Myocyte (in vitro differentiated cells): Measurements from ENCODE around the gene CREBL2. TPM values are rescaled to one million over a fixed set of nuclear protein-coding genes. Genes with fewer than 3 reads are reported as not detected.
"Not testable (repeated sequence)": the region's sequence is repeated elsewhere in the genome, so short reads cannot be mapped to it uniquely, and the experiment has no call there.

ENCODE experiments used
- DNase-seq: peaks from one replicate; pipeline ENCODE4 v3.0.0-alpha.2; 2012; ENCODE audit warnings: low read depth
- total RNA-seq: library from RNA; depleted of rRNA; stranded (reverse); fragments of >200 nt; gene quantifications from 2 replicates; pipeline ENCODE4 v1.2.3, GENCODE V29; 2014

The CREBL2 gene
- total RNA-seq, 1 donor from 2014 or later: 15.5 TPM

DNA sequence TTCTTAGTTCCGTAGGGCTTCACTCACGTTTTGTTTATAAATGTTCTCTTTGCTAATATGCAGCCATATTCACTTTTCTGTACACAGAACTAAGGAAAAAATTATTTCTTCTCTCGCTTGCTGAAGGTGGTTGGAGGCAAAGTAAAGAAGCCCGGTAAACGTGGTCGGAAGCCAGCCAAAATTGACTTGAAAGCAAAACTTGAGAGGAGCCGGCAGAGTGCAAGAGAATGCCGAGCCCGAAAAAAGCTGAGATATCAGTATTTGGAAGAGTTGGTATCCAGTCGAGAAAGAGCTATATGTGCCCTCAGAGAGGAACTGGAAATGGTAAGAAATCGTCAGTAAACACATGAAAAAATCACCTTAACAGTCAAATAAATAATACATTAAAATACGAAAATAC is 24.0 kb downstream of the CREBL2 start:
- no peak for DNase-seq

DNA sequence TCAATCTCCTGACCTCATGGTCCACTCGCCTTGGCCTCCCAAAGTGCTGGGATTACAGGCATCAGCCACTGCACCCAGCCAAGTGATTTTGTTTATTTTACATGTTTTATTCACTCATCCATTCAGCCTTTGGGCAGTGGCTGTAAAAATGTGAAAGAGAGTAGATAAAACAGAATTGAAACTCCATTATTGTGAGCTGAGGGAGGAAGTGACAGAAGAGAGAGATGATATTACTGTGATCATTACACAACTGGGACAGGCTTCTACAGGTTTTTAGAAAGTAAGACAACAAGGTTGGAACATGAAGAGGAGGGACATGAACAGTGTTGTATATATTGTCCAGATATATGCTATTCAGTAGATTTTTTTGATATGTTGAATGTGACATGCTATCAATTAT is 25.0 kb downstream of the CREBL2 start:
- DNase-seq: no peak

DNA sequence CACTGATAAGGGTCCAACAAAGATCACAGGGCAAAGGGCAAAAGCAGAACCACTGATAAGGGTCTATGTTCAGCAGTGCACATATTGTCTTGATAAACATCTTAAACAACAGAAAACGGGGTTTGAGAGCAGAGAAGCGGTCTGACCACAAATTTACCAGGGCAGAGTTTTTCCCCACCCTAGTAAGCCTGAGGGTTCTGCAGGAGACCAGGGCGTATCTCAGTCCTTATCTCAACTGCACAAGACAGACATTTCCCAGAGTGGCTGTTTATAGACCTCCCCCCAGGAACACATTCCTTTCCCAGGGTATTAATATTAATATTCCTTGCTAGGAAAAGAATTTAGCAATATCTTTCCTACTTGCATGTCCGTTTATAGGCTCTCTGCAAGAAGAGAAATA is 28.3 kb downstream of the CREBL2 start:
- DNase-seq: not testable (repeated sequence)

DNA sequence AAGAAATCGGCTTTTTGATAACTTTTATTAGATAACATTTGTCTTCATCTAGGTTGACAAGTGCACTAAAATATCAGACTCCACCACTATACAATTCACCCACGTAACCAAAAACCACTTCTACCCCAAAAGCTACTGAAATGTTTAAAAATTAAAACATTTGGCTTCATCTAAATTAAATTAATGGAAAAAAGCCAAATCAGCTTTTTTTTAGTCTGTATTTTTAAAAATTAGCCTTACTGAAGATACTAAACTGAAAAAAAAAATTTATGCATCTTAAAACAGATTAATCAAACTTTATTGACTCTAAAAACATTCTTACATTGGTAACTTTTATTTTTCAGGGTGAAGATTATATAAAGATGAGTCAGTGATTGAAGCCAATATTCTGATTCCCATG is 30.0 kb downstream of the CREBL2 start:
- no peak for DNase-seq

DNA sequence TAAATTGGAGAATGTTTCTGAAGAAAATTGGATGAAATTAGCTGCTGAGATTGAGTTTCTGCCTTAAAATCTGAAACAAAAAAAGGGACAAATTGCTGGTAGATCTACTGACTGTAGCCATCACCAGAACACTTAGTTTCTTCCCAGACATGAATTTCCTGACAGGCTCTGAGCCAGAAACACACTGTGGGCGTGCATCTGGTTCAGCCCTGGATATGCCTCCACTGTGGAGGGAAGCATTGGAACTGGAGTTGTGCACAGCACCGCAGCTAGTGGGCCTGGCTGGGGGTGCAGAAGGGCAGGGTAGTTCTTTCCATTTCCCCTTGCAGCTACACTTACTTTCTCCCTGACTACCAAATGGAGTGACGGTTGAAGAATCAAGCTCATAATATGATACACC is 31.2 kb downstream of the CREBL2 start:
- no peak for DNase-seq

- peak; percentile 62 for DNase-seq
Observed at GRCh38 chr12:12645485-12645884, 33.8 kb downstream of the CREBL2 start.

DNA sequence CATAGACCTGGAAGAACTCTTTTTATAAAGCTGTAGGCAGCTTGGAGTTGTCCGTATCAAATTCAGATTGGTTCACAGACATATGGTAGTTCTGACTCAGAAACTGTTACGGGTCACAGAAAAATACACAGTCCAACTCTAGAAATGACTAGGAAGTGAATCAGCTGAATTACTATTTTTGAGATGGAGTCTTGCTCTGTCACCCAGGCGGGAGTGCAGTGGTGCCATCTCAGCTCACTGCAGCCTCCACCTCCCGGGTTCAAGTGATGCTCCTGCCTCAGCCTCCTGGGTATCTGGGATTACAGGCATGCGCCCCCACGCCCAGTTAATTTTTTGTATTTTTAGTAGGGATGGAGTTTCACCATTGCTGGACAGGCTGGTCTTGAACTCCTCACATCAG is 34.3 kb downstream of the CREBL2 start:
- peak; percentile 21 for DNase-seq

DNA sequence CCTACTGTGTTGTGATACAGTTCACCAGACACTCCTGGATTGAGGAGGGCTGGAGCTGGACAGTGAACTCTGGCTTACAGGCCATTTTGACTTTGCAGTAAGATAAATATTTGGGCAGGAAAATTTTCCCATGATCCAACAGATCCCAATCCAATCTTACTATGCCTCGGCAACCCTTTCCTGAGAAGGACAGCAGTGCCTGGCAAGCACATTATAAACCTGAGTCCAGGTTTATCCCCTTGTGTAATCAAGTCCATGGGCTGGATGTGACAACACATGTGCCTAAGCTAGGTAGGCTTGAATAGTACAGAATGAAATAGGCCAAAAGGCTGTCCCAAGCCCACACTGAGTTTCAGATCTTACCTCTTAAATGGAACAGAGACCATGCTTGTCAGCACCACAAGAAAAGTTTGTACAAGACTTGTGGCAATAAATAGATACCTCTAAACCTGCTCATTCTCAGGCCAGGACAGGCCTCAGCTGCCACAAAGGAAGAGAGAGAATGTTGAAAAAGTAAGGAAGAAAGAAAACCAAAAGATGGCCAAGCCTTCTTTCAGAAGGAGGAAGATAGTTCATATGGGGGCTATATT is 34.9 kb downstream of the CREBL2 start:
- no peak for DNase-seq

DNA sequence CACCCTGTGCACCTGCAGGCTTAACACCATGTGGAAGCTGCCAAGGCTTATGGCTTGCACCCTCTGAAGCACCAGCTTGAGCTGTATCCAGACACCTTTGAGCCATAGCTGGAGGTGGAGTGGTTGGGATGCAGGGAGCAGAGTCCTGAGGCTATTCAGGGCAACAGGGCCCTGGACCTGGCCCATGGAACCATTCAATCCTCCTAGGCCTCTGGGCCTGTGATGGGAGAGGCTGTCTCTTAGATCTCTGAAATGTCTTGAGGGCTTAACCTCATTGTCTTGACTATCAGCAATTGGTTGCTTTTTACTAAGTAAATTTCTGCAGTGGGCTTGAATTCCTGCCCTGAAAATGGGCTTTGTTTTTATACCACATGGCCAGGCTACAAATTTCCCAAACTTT is 36.6 kb downstream of the CREBL2 start:
- DNase-seq: no peak

DNA sequence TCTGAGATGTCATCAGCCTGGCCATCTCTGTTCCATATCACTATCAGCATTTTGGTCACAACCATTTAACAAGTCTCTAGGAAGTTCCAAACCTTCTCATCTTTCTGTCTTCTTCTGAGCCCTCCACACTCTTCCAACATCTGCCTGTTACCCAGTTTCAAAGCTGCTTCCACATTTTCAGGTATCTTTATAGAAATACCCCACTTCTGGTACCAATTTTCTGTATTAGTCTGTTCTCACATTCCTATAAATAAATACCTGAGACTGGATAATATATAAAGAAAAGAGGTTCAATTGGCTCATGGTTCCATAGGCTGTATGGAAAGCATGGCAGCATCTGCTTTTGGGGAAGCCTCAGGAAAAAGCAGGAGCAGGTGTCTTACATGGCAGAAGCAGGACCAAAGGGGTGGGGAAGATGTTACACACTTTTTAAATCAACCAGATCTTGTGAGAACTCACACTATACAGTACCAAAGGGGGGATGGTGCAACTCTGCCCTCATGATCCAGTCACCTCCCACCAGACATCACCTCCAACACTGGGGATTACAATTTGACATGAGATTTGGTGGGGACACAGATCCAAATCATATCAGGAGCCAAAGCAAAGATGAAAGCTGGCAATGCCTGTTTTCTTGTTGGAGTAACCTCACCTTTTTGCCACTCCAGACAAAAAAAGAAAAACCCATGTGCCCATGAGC is 37.4 kb downstream of the CREBL2 start:
- DNase-seq: no peak

DNA sequence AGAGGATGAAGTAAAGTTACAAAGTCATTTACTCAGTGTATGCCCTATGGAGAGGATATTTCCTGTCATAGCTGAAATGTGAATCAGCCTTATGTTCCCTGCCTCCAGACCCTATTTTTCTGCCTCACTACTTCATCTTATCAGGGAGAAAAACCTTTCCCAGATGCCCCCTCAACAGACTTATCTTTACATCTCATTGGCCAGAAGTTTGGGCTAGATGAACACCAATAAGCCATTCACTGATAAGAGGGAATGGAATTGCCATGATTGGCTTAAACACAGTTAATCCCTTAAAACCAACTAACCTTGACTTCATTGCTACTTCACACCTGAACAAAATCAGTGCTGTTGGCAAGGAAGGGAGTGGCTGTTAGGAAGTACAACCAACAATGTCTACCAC is 40.1 kb downstream of the CREBL2 start:
- DNase-seq: no peak

- DNase-seq: not testable (repeated sequence)
Observed at GRCh38 chr12:12652704-12653103, 41.0 kb downstream of the CREBL2 start.

GRCh38 chr12:12653922-12654321 is 42.2 kb downstream of the CREBL2 start:
- DNase-seq: no peak

- DNase-seq: no peak
Observed at GRCh38 chr12:12654691-12655460, 43.2 kb downstream of the CREBL2 start.

- DNase-seq: no peak
Observed at GRCh38 chr12:12660201-12660600, 48.5 kb downstream of the CREBL2 start.

GRCh38 chr12:12661086-12661856 is 49.6 kb downstream of the CREBL2 start:
- peak; percentile 41 for DNase-seq

- no peak for DNase-seq
Observed at GRCh38 chr12:12663644-12664294, 52.1 kb downstream of the CREBL2 start.

DNA sequence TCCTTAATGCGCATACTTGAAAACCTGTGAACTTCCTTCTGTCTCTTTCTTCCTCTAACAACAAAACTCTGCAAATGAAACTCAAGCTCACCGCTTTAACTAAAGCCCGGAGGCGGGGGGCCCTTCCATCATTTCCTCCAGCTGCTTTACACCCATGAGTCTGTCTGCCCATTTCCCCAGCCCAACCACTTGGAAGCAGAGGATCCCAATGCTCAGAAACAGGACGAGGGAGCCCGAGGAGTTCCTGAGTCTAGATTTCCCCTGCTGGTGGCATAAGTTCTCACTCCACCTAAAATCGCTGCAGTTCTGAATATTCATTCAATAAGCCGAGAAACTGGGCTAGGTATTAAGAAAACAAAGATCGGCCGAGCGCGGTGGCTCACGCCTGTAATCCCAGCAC is 53.5 kb downstream of the CREBL2 start:
- no peak for DNase-seq

GRCh38 chr12:12668005-12668404 is 56.3 kb downstream of the CREBL2 start:
- DNase-seq: no peak

DNA sequence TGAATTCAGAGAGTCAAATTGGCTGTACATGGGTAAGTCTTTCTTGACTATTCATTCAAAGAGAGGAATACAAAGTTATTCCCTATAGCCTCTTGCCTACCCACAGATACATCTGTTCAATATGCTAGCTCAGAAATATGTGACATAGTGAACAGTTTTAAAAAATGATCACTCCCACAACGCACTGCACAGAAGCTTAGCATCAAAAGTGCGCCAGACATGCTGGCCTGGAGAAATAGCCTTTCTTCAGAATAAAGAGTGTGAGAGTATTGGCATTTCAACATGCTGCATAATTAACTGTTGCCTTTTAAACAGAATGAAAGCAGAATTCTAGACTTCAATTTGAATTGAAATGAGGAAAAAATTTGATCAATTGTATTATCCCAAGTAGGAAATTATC is 57.3 kb downstream of the CREBL2 start:
- DNase-seq: no peak
